GM18511 (cell line): ENCODE measurements around the gene DAGLB.
A peak's percentile ranks its signal among the peaks of the same experiment; 100 is the strongest.
"Not testable (repeated sequence)": the region's sequence is repeated elsewhere in the genome, so short reads cannot be mapped to it uniquely, and the experiment has no call there.

Experiments used
- ATAC-seq: cut with Tn5 transposase; IDR thresholded peaks from one replicate; pipeline ENCODE4 v1.9.1; 2021; ENCODE audit warnings: mild to moderate bottlenecking, moderate library complexity; ENCODE audit not compliant: unreplicated experiment

The DAGLB gene

GRCh38 chr7:6461946-6462550, 14.3 kb upstream of the DAGLB start:
- no peak for ATAC-seq

DNA sequence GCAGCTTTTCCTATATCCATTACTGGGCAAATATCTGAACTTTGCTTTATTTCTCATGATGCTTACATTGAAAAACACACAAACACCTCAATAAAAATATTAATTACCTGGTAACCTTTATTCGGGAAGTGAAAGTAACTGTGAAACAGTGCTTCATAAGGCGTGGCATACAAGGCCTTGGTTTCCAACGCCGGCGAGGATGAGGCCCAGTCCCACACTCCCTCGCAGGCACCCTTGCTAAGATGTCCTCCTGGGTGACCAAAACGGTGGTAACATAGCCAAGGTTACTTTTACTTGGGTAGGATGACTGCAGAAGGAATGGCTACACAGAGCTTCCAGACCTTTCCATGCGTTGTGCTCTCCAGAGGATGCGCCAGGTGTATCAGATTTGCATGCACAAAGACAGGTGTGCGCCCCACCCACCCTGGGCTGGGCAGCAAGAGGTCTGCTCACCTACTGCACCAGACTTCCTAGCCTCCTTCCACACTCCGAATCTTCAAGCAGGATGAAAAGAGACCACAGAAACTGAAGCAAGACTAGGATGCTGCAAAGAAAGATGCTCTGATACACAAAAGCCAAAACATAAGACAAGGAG, 13.3 kb upstream of the DAGLB start:
- ATAC-seq, result no peak

- no peak for ATAC-seq
These were observed 12.5 kb upstream of the DAGLB start for GRCh38 chr7:6460303-6460702.

DNA sequence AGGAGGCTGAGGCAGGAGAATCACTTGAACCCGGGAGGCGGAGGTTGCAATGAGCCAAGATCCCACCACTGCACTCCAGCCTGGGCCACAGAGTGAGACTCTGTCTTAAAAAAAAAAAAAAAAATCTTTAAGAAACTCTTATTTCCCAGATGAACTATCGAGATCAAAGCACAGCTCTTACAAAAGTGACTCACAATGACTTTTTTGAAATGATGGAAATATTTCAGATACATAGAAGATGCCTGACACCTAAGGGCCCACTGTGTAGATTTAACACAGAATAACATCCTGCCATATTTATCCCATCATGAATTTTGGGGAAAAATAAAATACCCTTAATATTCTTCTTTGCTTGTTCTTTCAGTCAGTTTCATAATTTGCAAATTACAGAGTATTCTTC, 10.9 kb upstream of the DAGLB start:
- ATAC-seq, result not testable (repeated sequence)

- no peak for ATAC-seq
These were observed 6.0 kb upstream of the DAGLB start for GRCh38 chr7:6453734-6454133.

- ATAC-seq, result no peak
These were observed 3.5 kb upstream of the DAGLB start for GRCh38 chr7:6451224-6451705.

GRCh38 chr7:6450591-6450990, 2.8 kb upstream of the DAGLB start:
- ATAC-seq, result not testable (repeated sequence)

DNA sequence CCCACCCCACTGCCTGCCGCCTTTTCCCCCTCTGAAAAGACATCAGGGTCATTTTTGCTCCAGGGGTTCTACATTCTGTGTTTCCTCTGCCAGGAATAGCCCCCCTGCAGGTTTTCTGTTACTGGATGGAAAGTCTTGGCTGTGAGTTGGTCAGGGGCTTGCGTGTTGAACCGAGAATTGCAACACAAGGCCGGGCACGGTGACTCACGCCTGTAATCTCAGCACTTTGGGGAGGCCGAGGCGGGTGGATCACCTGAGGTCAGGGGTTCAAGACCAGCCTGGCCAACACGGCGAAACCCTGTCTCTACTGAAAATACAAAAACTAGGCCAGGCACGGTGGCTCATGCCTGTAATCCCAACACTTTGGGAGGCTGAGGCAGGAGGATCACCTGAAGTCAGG, 2.1 kb upstream of the DAGLB start:
- not testable (repeated sequence) for ATAC-seq

DNA sequence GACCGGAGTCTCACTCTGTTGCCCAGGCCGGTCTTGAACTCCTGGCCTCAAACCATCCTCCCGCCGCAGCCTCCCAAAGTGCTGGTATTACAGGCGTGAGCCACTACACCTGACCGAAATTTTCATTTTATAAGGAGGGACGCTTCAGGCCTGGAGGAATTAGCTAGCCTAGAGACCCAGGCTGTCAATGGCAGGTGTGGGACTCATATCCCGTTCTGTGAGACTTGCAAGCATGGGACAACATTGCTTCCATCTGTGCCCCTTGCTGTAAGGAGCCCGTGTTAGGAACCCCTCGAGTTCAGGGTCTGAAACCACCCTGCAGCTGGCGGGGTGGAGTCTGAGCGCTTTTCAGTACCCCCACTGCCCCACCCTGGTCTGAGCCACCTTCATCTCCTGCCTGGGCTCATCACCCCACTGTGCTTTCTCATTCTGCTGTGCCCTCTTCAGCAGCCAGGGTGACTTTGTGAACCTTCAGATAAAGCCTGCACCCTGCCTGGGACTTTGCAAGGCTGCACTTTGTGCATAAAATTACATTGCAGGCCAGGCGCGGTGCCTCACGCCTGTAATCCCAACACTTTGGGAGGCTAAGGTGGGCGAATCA, 1.3 kb upstream of the DAGLB start:
- ATAC-seq, result no peak

GRCh38 chr7:6446838-6447580, 745 bp downstream of the DAGLB start:
- peak; percentile 40 for ATAC-seq

DNA sequence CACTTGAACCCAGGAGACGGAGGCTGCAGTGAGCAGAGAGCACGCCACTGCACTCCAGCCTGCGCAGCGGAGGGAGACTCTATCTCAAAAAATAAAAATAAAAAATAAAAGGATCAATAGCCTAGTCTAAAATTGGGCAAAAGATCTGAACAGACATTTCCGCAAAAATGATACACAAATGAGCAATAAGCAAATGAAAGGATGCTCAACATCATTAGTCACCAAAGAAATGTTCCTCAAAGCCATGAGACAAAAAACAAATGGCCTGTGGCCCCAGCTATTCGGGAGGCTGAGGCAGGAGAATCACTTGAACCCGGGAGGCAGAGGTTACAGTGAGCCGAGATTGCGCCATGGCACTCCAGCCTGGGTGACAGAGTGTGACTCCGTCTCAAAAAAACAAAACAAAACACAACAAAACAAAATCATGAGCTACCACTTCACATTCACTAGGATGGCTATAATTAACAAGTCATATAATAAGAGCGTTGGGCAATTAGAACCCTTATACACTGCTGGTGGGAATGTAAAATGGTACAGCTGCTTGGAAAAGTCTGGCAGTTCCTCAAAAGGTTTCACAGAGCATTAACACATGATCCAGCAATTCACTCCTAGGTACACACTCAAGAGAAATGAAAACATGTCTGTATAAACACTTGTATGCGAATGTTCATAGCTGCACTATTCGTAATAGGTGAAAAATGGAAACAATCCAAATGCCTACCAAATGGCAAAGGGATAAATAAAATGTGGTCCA, 3.1 kb downstream of the DAGLB start:
- no peak for ATAC-seq

- ATAC-seq, result no peak
These were observed 4.3 kb downstream of the DAGLB start for GRCh38 chr7:6443372-6443941.

GRCh38 chr7:6442114-6442513, 5.6 kb downstream of the DAGLB start:
- no peak for ATAC-seq

DNA sequence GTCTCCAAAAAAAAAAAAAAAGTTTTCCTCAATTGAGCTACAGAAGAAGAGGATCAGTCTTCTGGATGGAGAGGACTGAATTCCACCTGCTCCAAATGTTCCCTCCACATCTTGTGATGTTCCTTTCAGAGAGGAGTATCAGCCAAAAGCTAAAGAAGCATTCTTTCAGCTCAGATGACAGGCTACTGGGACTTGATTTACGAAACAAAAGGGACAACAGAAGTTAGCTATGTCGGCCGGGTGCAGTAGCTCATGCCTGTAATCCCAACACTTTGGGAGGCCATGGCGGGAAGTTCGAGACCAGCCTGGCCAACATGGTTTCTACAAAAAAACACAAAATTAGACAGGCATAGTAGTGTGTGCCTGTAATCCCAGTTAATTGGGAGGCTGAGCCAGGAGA, 7.4 kb downstream of the DAGLB start:
- no peak for ATAC-seq

- no peak for ATAC-seq
These were observed 9.3 kb downstream of the DAGLB start for GRCh38 chr7:6438427-6438826.

DNA sequence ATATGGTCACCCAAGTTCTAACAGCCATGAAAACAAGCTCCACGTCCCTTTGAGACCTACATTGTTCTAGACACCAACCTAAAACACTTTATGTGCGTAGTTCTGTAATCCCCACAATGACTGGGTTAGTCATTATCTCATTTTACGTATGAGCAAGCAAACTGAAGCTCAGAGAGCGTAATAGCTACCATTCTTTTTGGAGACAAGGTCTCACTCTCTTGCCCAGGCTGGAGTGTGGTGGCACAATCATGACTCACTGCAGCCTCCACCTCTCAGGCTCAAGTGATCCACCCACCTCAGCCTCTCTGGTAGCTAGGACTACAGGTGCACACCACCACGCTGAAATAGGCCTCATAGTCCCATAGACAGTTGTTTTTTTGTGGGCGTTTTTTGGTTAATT, 10.5 kb downstream of the DAGLB start:
- no peak for ATAC-seq

GRCh38 chr7:6436385-6436685, 11.4 kb downstream of the DAGLB start:
- no peak for ATAC-seq

GRCh38 chr7:6435486-6436384, 12.0 kb downstream of the DAGLB start:
- ATAC-seq, result peak; percentile 80

GRCh38 chr7:6433784-6434615, 13.8 kb downstream of the DAGLB start:
- ATAC-seq, result no peak
